ENCODE measurements around the gene MGAT3. TPM values are rescaled to one million over a fixed set of nuclear protein-coding genes. Genes with fewer than 3 reads are reported as not detected.

Gene MGAT3
- total and polyA plus RNA-seq, 2 of the 13 experiments (the other 11 are each of a cell fraction or from before 2014, with no cell fraction given): 0.11 to 0.15 TPM

DNA sequence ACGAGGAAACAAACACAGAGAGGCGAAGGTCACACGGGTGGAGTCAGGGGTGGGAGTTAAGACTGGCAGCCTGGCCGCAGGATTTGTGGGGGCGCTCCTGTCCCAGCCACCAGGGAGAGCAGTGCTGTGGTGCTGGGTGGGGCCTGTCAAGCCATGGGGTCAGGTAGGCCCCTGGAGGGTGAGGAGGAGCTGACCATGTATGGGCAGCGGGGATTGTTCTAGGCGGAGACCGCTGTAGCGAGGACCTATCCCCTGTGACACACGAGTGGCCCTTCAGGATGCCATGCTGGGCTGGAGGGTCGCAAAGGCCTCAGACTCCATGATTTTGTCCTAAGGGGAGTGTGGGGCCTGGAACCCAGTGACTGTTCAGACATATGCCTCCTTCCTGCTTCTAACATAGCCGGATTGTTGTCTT is 77.3 kb downstream of the MGAT3 start (continued):
- TF ChIP-seq, protein P1, sequence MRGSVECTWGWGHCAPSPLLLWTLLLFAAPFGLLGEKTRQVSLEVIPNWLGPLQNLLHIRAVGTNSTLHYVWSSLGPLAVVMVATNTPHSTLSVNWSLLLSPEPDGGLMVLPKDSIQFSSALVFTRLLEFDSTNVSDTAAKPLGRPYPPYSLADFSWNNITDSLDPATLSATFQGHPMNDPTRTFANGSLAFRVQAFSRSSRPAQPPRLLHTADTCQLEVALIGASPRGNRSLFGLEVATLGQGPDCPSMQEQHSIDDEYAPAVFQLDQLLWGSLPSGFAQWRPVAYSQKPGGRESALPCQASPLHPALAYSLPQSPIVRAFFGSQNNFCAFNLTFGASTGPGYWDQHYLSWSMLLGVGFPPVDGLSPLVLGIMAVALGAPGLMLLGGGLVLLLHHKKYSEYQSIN (CRISPR knock-in tag; IDR thresholded peaks at IDR 0.05; ENCODE audit: borderline replicate concordance): no peak
- TF ChIP-seq PAF1 (CRISPR knock-in tag; IDR thresholded peaks at IDR 0.05): no peak
- TF ChIP-seq ZNF572 (CRISPR knock-in tag; IDR thresholded peaks at IDR 0.05): no peak
- peak; percentile 3; the same call in 1 of the 2 replicates for TF ChIP-seq PRDM10 (CRISPR knock-in tag; IDR thresholded peaks at IDR 0.05; ENCODE audit: low read depth)
- TF ChIP-seq ETV6 (CRISPR knock-in tag; conservative IDR thresholded peaks at IDR 0.05): no peak
- TF ChIP-seq, protein P2, sequence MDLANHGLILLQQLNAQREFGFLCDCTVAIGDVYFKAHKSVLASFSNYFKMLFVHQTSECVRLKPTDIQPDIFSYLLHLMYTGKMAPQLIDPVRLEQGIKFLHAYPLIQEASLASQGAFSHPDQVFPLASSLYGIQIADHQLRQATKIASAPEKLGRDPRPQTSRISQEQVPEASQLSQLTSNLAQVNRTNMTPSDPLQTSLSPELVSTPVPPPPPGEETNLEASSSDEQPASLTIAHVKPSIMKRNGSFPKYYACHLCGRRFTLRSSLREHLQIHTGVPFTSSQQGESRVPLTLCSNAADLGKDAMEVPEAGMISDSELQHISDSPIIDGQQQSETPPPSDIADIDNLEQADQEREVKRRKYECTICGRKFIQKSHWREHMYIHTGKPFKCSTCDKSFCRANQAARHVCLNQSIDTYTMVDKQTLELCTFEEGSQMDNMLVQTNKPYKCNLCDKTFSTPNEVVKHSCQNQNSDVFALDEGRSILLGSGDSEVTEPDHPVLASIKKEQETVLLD (CRISPR knock-in tag; IDR thresholded peaks at IDR 0.05; ENCODE audit: low read depth): no peak
- TF ChIP-seq FOXC1 (CRISPR knock-in tag; IDR thresholded peaks at IDR 0.05; ENCODE audit: borderline replicate concordance): 0 out of 2 replicates have a peak, but pooled peaks have one; percentile 42
- 0 out of 2 replicates have a peak, but pooled peaks have one; percentile 8 for TF ChIP-seq ZNF598 (CRISPR knock-in tag; IDR thresholded peaks at IDR 0.05; ENCODE audit: borderline replicate concordance)
